Astrocyte (in vitro differentiated cells and primary cell): ENCODE measurements around the gene PLPP3.

Experiments
- CTCF ChIP-seq: IDR thresholded peaks from 2 replicates; pipeline ENCODE4 v1.5.1; 2011; ENCODE audit warnings: low read depth, mild to moderate bottlenecking, inconsistent platforms, low read length, moderate library complexity; ENCODE audit not compliant: insufficient read depth
- EZH2 ChIP-seq: IDR thresholded peaks from 2 replicates; pipeline ENCODE4 v1.6.1; 2012; ENCODE audit warnings: mild to moderate bottlenecking, low read length, inconsistent platforms; ENCODE audit not compliant: insufficient read depth

GRCh38 chr1:56496821-56497772, 82.3 kb downstream of the PLPP3 start:
- TF ChIP-seq CTCF (no peak), EZH2 (no peak)
